GM12878 (cell line): Measurements from ENCODE around the gene CHRNA3. TPM values are rescaled to one million over a fixed set of nuclear protein-coding genes. Genes with fewer than 3 reads are reported as not detected.

Source experiments
- ATAC-seq: fragments of 200-7000 bp; cut with Tn5 transposase; 3 replicates; pipeline ENCODE4 v1.9.1; 2020; ENCODE audit warnings: mild to moderate bottlenecking, moderate library complexity
- BruUV-seq: library from RNA; stranded (reverse); fragments of 400-500 nt; replicated peaks from 2 replicates; lab custom pipeline; 2021; lab: Mats Ljungman, UMichigan
- CTCF ChIA-PET: fragments of 300-600 bp; sonication (Branson Sonifier 250); formaldehyde crosslinking; extraction: SDS; loops from one replicate; lab custom pipeline; 2021; ENCODE audit warnings: inconsistent platforms; lab: Yijun Ruan, JAX
- POLR2A ChIA-PET: fragments of 350-600 bp; formaldehyde crosslinking; extraction: SDS; loops from one replicate; lab custom pipeline; 2021; ENCODE audit warnings: inconsistent platforms; lab: Charles Lee
- RAD21 ChIA-PET: fragments of 300-600 bp; sonication (Branson Sonifier 250); formaldehyde crosslinking; loops from one replicate; lab custom pipeline; 2023; ENCODE audit warnings: antibody characterized with exemption; ENCODE audit not compliant: unreplicated experiment; lab: Charles Lee
- SMC1A ChIA-PET: fragments of 300-600 bp; sonication (Branson Sonifier 250); formaldehyde crosslinking; loops from one replicate; lab custom pipeline; 2023; ENCODE audit not compliant: unreplicated experiment, uncharacterized antibody; lab: Charles Lee
- DNase-seq: peaks from one replicate; pipeline ENCODE4 v3.0.0-alpha.2; 2011; ENCODE audit warnings: low read depth, low spot score
- FAIRE-seq: peaks from 3 replicates; lab custom pipeline; 2011; peaks lifted over from hg19 to GRCh38; lab: Jason Lieb, UNC
- H2AFZ ChIP-seq: 2 replicates; pipeline ENCODE4 v1.6.0; 2011; ENCODE audit warnings: low read depth, low read length, control low read depth; ENCODE audit not compliant: control insufficient read depth
- H3K27ac ChIP-seq: 2 replicates; pipeline ENCODE4 v1.5.1; 2011; ENCODE audit warnings: control low read depth; ENCODE audit not compliant: control insufficient read depth, insufficient read depth
- H3K27me3 ChIP-seq, 2 experiments: replicated peaks in 1 of 2; 2 replicates each; pipeline versions ENCODE4 v1.6.0 to v1.6.1; 2011; ENCODE audit warnings: low read length in 1 of 2; ENCODE audit not compliant: control insufficient read depth in 2 of 2, insufficient read depth in 2 of 2
- H3K36me3 ChIP-seq, 2 experiments: 2 replicates each; pipeline ENCODE4 v1.5.1; 2011; ENCODE audit warnings: low read length in 1 of 2; ENCODE audit not compliant: control insufficient read depth in 2 of 2, insufficient read depth in 2 of 2
- H3K4me1 ChIP-seq: 2 replicates; pipeline ENCODE4 v1.6.1; 2011; ENCODE audit warnings: mild to moderate bottlenecking, low read length, moderate library complexity, mixed read lengths; ENCODE audit not compliant: control insufficient read depth, insufficient read depth
- H3K4me2 ChIP-seq: 2 replicates; pipeline ENCODE4 v1.6.0; 2011; ENCODE audit warnings: control low read depth; ENCODE audit not compliant: control insufficient read depth, insufficient read depth
- H3K4me3 ChIP-seq: fragments of 200-600 bp; sonication (generic); 2 replicates; pipeline ENCODE4 v1.5.1; 2016
- H3K79me2 ChIP-seq: 2 replicates; pipeline ENCODE4 v1.6.0; 2011; ENCODE audit warnings: low read length; ENCODE audit not compliant: control insufficient read depth, insufficient read depth
- H3K9ac ChIP-seq: 2 replicates; pipeline ENCODE4 v1.8.0; 2011; ENCODE audit warnings: low read length, control low read depth, mixed read lengths; ENCODE audit not compliant: control insufficient read depth, insufficient read depth
- H3K9me3 ChIP-seq: replicated peaks from 3 replicates; pipeline ENCODE4 v1.5.1; 2011; ENCODE audit warnings: mild to moderate bottlenecking, low read length; ENCODE audit not compliant: control insufficient read depth, insufficient read depth
- H4K20me1 ChIP-seq: 2 replicates; pipeline ENCODE4 v1.6.0; 2011; ENCODE audit not compliant: control insufficient read depth, insufficient read depth
- CREM ChIP-seq: IDR thresholded peaks from 2 replicates; pipeline ENCODE4 v1.6.1; 2014; ENCODE audit warnings: antibody characterized with exemption, low read depth
- DPF2 ChIP-seq: fragments of 450-650 bp; IDR thresholded peaks from 2 replicates; pipeline ENCODE4 v1.6.1; 2017; ENCODE audit warnings: mild to moderate bottlenecking
- NKRF ChIP-seq: fragments of 450-650 bp; conservative IDR thresholded peaks from 2 replicates; pipeline ENCODE4 v1.6.1; 2017; ENCODE audit warnings: mild to moderate bottlenecking, moderate library complexity
- NR2F1 ChIP-seq: fragments of 450-650 bp; conservative IDR thresholded peaks from 2 replicates; pipeline ENCODE4 v1.6.1; 2017; ENCODE audit warnings: mild to moderate bottlenecking
- PAX8 ChIP-seq: fragments of 450-650 bp; IDR thresholded peaks from 2 replicates; pipeline ENCODE4 v1.6.1; 2017; ENCODE audit warnings: mild to moderate bottlenecking, moderate library complexity
- RAD21 ChIP-seq: IDR thresholded peaks from 2 replicates; pipeline ENCODE4 v1.6.1; 2011; ENCODE audit warnings: mild to moderate bottlenecking, low read depth, low read length, moderate library complexity; ENCODE audit not compliant: insufficient read depth
- RBBP5 ChIP-seq: fragments of 200-600 bp; sonication (generic); conservative IDR thresholded peaks from 2 replicates; pipeline ENCODE4 v1.6.1; 2016
- TBL1XR1 ChIP-seq: IDR thresholded peaks from 2 replicates; pipeline ENCODE4 v1.6.1; 2012; ENCODE audit warnings: low read depth, low read length, improper control_type of control experiment
- ZNF24 ChIP-seq: fragments of 450-650 bp; IDR thresholded peaks from 2 replicates; pipeline ENCODE4 v1.6.1; 2017; ENCODE audit warnings: antibody characterized with exemption, mild to moderate bottlenecking
- ZNF274 ChIP-seq: IDR thresholded peaks from one replicate; pipeline ENCODE4 v1.8.0; 2011; ENCODE audit not compliant: insufficient read length, insufficient read depth
- WGBS: methylation state at CpG from one replicate; pipeline ENCODE4 v1.1.6; 2016; ENCODE audit warnings: low lambda C conversion rate; ENCODE audit not compliant: insufficient replicate concordance, insufficient coverage; ENCODE audit errors: missing lambda C conversion rate; 5-methylcytosine and 5-hydroxymethylcytosine counted together
- in situ Hi-C: fragments of 300-500 bp; cut with MboI; formaldehyde crosslinking; loops from 9 replicates; pipeline ENCODE4 v1.14.3; 2018; ENCODE audit warnings: mixed read lengths
- intact Hi-C: fragments of 100-400 bp; cut with micrococcal nuclease; formaldehyde crosslinking; loops from one replicate; pipeline ENCODE4 v1.14.2; 2022; ENCODE audit not compliant: unreplicated experiment
- polyA plus RNA-seq, 11 experiments: library from polyadenylated mRNA; depleted of rRNA in 4 of 11; unstranded in 6 of 11; stranded (reverse) in 5 of 11; fragments of >200 nt; fragmentation: Nextera tagmentation in 4 of 11; fragmentation: Illumina TruSeq in 1 of 11; extraction: Ambion mirVana in 4 of 11; extraction: Trizol in 1 of 11; gene quantifications; 1 replicate in 1 of 11; 2 replicates in 10 of 11; pipeline versions ENCODE4 v1.2.1 to v1.2.3, GENCODE V29; 2011 to 2016; ENCODE audit warnings: inconsistent platforms in 2 of 11, missing spikeins in 2 of 11, low read depth in 1 of 11
- total RNA-seq, 4 experiments: library from RNA; depleted of rRNA in 3 of 4; stranded (reverse); fragments of >200 nt in 3 of 4; fragmentation: Illumina TruSeq in 1 of 4; extraction: Trizol in 1 of 4; gene quantifications; 2 replicates each; pipeline versions ENCODE4 v1.2.1 to v1.2.3, GENCODE V29; 2013 to 2021

The CHRNA3 gene
- total and polyA plus RNA-seq, 10 of the 15 experiments (the other 5 are each of a cell fraction or from before 2014, with no cell fraction given): 0.06 to 0.19 (median 0.09) TPM; not detected in 7

GRCh38 chr15:78668987-78669386 lies 48.2 kb upstream of the CHRNA3 start:
- FAIRE-seq (no peak), DNase-seq (no peak), ATAC-seq (peak; percentile 25; the same call in 1 of the 3 replicates)
- no peak overlapping the region for H3K9ac ChIP-seq
- RAD21 ChIA-PET: no interaction called here
- intact Hi-C loops: no loop called here
- H4K20me1 ChIP-seq: no peaks in the 10 kb centered on the region
- H3K4me3 ChIP-seq: no peak overlapping the region
- WGBS: 33% methylated on average over 2 of the region's 2 CpGs
- no peak for TF ChIP-seq NKRF
- no peak for TF ChIP-seq NR2F1
- no peak for TF ChIP-seq RAD21
- TF ChIP-seq DPF2: no peak
- no peak for TF ChIP-seq PAX8
- no peak for TF ChIP-seq TBL1XR1
- TF ChIP-seq ZNF274: no peak
- TF ChIP-seq CREM: no peak
- TF ChIP-seq ZNF24: no peak
- TF ChIP-seq RBBP5: no peak
- H3K27ac ChIP-seq: no peak overlapping the region
- no peaks in the 10 kb centered on the region for H3K36me3 ChIP-seq
- POLR2A ChIA-PET: no interaction called here
- no TSS peak for BruUV-seq
- SMC1A ChIA-PET: no interaction called here
- H3K4me2 ChIP-seq: no peak overlapping the region
- H3K9me3 ChIP-seq: no peaks in the 10 kb centered on the region; the same call in 2 of the 3 replicates
- H3K27me3 ChIP-seq: no peaks in the 10 kb centered on the region
- H3K79me2 ChIP-seq: no peaks in the 10 kb centered on the region
- 0 out of 2 replicates have a peak, but pooled peaks cover 3% of the 10 kb centered on the region for H3K4me1 ChIP-seq
- CTCF ChIA-PET: interaction anchor here (0.5 kb wide), 1 partner anchor 158 kb away, joined by 3 read pairs; no protein-coding TSS in a partner anchor
- in situ Hi-C loops: no loop called here
- H2AFZ ChIP-seq: no peak overlapping the region
